Effector memory CD4-positive, alpha-beta T cell (primary cell): ENCODE results near the gene FARP1.

Source experiments
- DNase-seq, 3 donors: peaks; one replicate each; pipeline ENCODE4 v3.0.0-alpha.2; 2020
- H3K27ac ChIP-seq: 2 replicates; pipeline ENCODE4 v1.7.0; 2013; ENCODE audit warnings: mild to moderate bottlenecking, low read length, moderate library complexity; ENCODE audit not compliant: insufficient read depth, poor library complexity, severe bottlenecking
- H3K27me3 ChIP-seq: replicated peaks from 2 replicates; pipeline ENCODE4 v1.7.0; 2013; ENCODE audit warnings: mild to moderate bottlenecking, low read length; ENCODE audit not compliant: insufficient read depth, control insufficient read depth, poor library complexity, severe bottlenecking
- H3K36me3 ChIP-seq: 2 replicates; pipeline ENCODE4 v1.7.0; 2013; ENCODE audit warnings: mild to moderate bottlenecking, low read length, moderate library complexity; ENCODE audit not compliant: control insufficient read depth, insufficient read depth
- H3K4me1 ChIP-seq: 2 replicates; pipeline ENCODE4 v1.7.0; 2013; ENCODE audit warnings: low read length, mild to moderate bottlenecking; ENCODE audit not compliant: control insufficient read depth, insufficient read depth, poor library complexity, severe bottlenecking
- H3K4me3 ChIP-seq: 2 replicates; pipeline ENCODE4 v1.7.0; 2013; ENCODE audit warnings: low read length, low read depth, mild to moderate bottlenecking; ENCODE audit not compliant: insufficient read depth, poor library complexity, severe bottlenecking
- H3K9me3 ChIP-seq: 2 replicates; pipeline ENCODE4 v1.7.0; 2013; ENCODE audit warnings: mild to moderate bottlenecking, low read length, moderate library complexity; ENCODE audit not compliant: control insufficient read depth

Gene FARP1

GRCh38 chr13:98396071-98396710 is 253.3 kb downstream of the FARP1 start:
- no peak overlapping the region for H3K27ac ChIP-seq
- no peak overlapping the region for H3K4me3 ChIP-seq
- DNase-seq: no peak
- no peaks in the 10 kb centered on the region for H3K27me3 ChIP-seq
- no peaks in the 10 kb centered on the region for H3K4me1 ChIP-seq
- H3K9me3 ChIP-seq: no peaks in the 10 kb centered on the region
- H3K36me3 ChIP-seq: no peaks in the 10 kb centered on the region

DNA sequence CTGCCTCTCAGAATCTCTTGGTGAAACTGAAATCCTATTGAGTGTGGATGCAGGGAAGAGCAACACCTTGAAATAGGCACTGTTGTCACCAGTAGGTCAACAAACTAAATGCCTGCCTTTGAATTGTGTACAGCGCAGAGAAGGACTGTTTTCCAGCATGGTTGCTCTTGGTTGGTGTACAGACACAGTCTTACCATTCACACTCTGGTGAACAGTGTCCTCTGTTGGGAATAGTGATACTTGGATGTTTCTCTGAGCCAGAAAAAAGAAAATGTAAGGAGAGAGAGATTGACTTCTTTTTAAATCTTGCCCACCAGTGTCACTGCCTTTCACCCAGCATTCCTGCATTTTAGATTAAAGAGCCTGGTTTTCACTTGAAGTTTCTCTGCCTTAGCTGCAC is 254.3 kb downstream of the FARP1 start:
- Histone ChIP-seq H3K27ac (no peak overlapping the region), H3K36me3 (no peaks in the 10 kb centered on the region), H3K4me3 (no peak overlapping the region), H3K27me3 (no peaks in the 10 kb centered on the region), H3K9me3 (no peaks in the 10 kb centered on the region), H3K4me1 (no peaks in the 10 kb centered on the region)
- no peak for DNase-seq

DNA sequence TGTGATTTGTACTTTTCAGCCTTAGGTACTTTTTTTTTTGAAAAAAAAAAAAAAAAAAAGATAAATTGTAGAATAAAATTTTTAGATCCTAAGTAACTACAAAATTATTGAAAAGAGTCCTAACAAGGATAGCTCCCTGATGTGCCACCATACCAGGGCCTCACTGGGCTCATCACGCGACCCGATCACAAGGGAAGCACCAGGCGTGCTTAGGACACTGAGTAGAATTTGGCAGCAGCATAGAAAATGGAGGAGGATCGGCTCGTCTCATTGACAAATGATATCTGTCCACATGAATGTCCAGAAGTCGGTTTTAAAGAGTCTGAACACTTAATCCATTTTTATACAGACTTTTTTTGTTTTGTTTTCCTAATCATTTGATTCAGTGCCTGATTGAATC is 255.0 kb downstream of the FARP1 start:
- Histone ChIP-seq H3K27me3 (no peaks in the 10 kb centered on the region), H3K4me1 (no peaks in the 10 kb centered on the region), H3K9me3 (no peaks in the 10 kb centered on the region), H3K36me3 (no peaks in the 10 kb centered on the region), H3K27ac (no peak overlapping the region), H3K4me3 (no peak overlapping the region)
- DNase-seq: no peak

- no peak overlapping the region for H3K27ac ChIP-seq
- no peak overlapping the region for H3K4me3 ChIP-seq
- H3K9me3 ChIP-seq: no peaks in the 10 kb centered on the region
- H3K4me1 ChIP-seq: no peaks in the 10 kb centered on the region
- DNase-seq: no peak
- H3K36me3 ChIP-seq: no peaks in the 10 kb centered on the region
- no peaks in the 10 kb centered on the region for H3K27me3 ChIP-seq
These were observed 255.7 kb downstream of the FARP1 start for GRCh38 chr13:98398581-98398980.

DNA sequence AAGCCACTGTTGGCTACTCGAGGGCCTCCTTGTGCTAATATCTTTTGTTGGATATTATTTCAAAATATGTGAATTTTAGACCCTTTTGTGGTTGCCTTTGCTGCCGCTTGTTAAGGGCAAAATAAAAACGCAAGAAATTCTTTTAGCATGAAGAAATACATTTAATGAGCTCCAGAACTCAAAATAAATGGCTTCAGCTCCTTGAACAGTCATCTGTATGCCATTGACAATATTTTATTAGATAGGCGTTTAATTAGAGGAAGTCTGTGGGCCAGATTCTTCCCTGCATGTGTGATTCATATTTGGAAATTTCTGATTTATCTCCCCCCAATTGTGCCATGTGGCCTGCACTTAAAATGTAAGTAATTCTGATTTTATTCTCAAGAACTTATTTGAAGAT is 256.9 kb downstream of the FARP1 start:
- no peak for DNase-seq
- Histone ChIP-seq H3K4me1 (no peaks in the 10 kb centered on the region), H3K36me3 (no peaks in the 10 kb centered on the region), H3K4me3 (no peak overlapping the region), H3K27me3 (no peaks in the 10 kb centered on the region), H3K9me3 (no peaks in the 10 kb centered on the region), H3K27ac (no peak overlapping the region)

DNA sequence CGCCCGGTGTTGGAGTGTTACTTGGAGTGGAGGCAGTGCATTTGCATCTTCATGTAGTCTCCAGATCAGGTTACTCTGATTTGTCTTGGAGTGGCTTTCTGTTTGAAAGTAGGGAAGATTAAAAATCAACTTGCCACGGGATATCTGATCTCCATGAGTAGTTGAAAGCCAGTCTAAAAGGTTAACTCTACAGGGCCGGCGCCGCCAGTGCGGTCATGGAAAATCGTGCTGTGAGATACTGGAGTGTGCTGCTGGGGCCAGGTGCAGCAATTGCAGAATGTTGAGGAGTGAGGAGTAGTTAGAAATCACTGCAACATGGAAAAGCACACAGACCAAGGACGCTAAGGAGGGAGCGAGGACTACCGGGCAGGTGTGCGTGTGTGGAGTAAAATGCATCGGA is 259.0 kb downstream of the FARP1 start:
- no peak for DNase-seq
- H3K36me3 ChIP-seq: no peaks in the 10 kb centered on the region
- no peak overlapping the region for H3K4me3 ChIP-seq
- H3K27ac ChIP-seq: no peak overlapping the region
- H3K27me3 ChIP-seq: no peaks in the 10 kb centered on the region
- no peaks in the 10 kb centered on the region for H3K9me3 ChIP-seq
- H3K4me1 ChIP-seq: no peaks in the 10 kb centered on the region

DNA sequence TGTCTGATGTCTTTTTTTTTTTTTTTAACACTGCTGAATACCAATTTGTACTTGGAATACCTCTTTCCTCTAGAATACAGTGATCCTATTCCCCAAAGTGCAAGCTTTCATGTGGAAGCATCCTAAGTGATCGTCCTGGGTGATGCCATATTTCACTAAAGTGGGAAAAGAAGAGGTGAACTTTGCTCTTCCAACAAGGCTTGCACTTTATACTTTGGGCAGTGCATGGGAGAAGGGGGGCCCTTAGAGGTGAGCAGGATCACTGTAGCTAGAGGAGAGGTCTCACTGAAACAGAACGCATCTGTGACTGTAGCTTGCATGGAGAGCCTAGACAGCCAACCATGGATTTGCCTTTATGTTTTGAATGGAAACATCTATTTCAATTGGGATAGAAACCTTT is 260.2 kb downstream of the FARP1 start:
- H3K4me1 ChIP-seq: no peaks in the 10 kb centered on the region
- no peak for DNase-seq
- H3K9me3 ChIP-seq: no peaks in the 10 kb centered on the region
- no peaks in the 10 kb centered on the region for H3K36me3 ChIP-seq
- no peak overlapping the region for H3K4me3 ChIP-seq
- no peaks in the 10 kb centered on the region for H3K27me3 ChIP-seq
- no peak overlapping the region for H3K27ac ChIP-seq

DNA sequence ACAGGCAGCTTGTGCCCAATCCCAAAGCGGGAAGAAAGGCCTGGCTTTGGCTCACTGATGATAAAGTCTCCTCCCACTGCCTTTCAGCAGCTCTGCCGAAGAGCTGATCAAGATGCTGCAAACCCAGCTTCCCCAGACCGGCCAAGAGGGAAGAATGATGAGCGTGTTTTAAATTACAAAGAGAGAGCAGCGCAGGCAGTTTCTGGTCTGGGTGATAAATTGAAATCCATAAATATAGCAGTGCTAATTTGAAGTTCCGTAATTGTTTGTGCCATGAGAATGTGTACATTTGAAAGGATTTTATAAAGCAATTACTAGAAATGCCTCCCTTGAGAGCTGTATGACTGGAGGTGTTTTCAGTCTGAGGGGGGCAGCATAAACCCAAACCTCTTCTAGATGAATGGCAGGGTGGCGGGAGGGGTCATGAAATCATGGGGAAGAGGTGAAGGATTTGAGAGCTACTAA is 262.2 kb downstream of the FARP1 start:
- no peaks in the 10 kb centered on the region for H3K4me1 ChIP-seq
- no peaks in the 10 kb centered on the region for H3K9me3 ChIP-seq
- H3K27me3 ChIP-seq: no peaks in the 10 kb centered on the region
- H3K27ac ChIP-seq: no peak overlapping the region
- no peak for DNase-seq
- no peak overlapping the region for H3K4me3 ChIP-seq
- no peaks in the 10 kb centered on the region for H3K36me3 ChIP-seq

- Histone ChIP-seq H3K4me1 (no peaks in the 10 kb centered on the region), H3K27ac (no peak overlapping the region), H3K4me3 (no peak overlapping the region), H3K36me3 (no peaks in the 10 kb centered on the region), H3K9me3 (no peaks in the 10 kb centered on the region), H3K27me3 (no peaks in the 10 kb centered on the region)
- DNase-seq: no peak
These were observed 262.9 kb downstream of the FARP1 start for GRCh38 chr13:98405690-98406344.

DNA sequence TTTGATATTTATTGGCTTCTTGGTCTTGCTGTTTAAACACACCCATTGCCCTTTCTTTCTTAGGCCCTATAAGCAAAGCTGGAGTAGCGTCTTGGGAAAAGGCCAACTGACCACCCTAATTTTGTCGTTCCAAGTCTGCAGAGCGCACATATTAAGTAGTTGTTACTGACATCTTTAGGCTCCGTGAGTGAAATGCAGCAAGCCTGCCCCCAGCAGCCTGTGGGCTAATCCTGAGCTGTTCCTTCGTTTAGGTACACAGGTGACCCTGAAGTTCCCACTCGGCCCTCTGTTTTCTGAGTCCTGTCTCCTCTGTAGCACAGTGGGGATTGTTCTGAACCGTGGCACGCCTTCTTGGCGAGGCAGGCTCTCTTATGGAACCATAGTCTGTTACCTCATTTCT is 263.5 kb downstream of the FARP1 start:
- Histone ChIP-seq H3K4me1 (no peaks in the 10 kb centered on the region), H3K9me3 (no peaks in the 10 kb centered on the region), H3K36me3 (no peaks in the 10 kb centered on the region), H3K27me3 (peaks cover 2% of the 10 kb centered on the region), H3K27ac (no peak overlapping the region), H3K4me3 (no peak overlapping the region)
- DNase-seq: no peak
